Right renal cortex interstitium (tissue), 3 donors: ENCODE measurements around the gene SPRED3. TPM values are rescaled to one million over a fixed set of nuclear protein-coding genes. Genes with fewer than 3 reads are reported as not detected.
"Not testable (repeated sequence)": the region's sequence is repeated elsewhere in the genome, so short reads cannot be mapped to it uniquely, and the experiment has no call there.

Source experiments
- DNase-seq, 3 donors: peaks; one replicate each; pipeline ENCODE4 v3.0.0-alpha.2; 2013; ENCODE audit warnings: low read depth in 3 of 3, low spot score in 2 of 3
- polyA plus RNA-seq, 3 donors: library from polyadenylated mRNA; unstranded; fragments of 120-200 nt; gene quantifications; one replicate each; pipeline ENCODE4 v1.2.1, GENCODE V29; 2013; ENCODE audit not compliant: insufficient read length in 3 of 3

The SPRED3 gene, protein sequence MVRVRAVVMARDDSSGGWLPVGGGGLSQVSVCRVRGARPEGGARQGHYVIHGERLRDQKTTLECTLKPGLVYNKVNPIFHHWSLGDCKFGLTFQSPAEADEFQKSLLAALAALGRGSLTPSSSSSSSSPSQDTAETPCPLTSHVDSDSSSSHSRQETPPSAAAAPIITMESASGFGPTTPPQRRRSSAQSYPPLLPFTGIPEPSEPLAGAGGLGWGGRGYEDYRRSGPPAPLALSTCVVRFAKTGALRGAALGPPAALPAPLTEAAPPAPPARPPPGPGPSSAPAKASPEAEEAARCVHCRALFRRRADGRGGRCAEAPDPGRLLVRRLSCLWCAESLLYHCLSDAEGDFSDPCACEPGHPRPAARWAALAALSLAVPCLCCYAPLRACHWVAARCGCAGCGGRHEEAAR
- 1 to 10 TPM; 1.1 TPM for polyA plus RNA-seq

DNA sequence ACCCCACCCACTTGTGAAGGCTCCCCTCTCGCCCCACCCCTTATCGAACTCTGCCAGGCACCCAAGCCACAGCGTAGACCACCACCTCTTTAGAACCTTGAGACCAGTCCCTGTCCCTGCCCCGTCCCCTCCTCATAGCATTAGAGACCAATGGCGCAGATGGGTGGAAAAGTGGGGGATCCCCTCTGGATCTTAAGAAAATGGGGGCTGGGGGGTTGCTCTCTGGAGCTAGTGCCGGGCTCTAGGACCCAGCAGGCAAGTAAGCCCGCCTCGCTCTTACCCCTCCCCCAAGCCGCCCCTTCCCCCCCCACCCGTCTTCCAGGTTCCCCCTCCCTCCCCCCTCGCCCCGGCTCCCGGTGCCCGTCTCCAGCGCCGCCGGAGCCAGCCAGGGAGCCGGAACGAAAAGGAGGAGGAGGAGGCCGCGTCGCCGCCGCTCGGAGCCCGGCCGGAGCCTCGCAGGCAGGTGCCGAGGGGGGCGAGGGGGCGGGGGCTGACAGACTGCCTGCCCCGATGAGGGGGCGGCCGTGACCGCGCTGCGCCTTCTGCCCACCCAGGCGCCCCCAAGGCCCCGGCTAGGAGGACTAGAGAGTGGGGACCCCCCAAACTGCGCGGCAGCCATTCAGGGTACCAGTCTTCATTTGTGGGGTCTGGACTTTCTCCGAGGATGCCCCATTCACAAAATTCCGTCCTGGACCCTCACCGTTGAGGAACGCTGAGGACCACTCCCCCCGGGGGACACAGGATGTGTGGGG, at the start of gene SPRED3:
Gene SPRED3, plus strand, starts transcription at position 349 of the 752 bp plus-strand sequence. CDS start 1,606 bp downstream, outside the sequence.
- no peak for DNase-seq

DNA sequence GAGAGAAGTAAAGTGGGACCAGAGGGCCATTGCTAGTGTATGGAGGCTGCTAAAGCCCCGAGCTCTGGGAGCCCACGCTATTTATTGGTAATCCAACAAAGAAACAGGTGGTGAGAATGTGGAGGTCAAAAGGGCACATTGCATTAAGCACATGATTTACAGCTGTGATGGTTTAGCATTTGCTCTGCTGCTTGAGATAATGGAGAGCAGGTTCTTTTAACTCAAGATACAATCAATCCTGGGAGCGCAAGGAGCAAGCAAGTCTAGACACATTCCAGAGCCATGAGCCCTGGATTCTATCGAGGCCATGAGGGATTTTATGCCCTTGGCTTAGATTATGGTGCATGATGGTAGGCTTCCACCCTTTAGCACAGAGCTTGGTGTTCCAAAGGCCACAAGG, 49.5 kb upstream of the SPRED3 start:
- not testable (repeated sequence) for DNase-seq

DNA sequence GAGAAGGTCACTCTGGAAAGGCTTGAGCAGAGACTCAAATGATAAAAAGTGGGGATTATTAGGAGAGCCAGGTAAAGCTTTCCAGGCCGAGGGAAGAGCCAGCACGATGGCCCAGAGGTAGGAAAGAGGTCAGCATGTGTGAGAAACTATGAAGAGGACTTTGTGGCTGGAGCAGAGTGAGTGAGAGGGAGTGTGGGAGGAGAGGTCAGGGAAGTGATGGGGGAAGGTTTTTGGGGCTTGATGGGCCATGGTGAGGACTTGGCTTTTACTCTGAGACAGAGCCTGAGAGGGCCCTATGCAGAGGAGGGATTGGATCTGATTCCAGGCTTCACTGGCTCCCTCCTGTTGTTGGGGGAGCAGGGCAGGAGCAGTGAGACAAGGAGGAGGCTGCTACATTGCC, 47.6 kb upstream of the SPRED3 start:
- DNase-seq = no peak

DNA sequence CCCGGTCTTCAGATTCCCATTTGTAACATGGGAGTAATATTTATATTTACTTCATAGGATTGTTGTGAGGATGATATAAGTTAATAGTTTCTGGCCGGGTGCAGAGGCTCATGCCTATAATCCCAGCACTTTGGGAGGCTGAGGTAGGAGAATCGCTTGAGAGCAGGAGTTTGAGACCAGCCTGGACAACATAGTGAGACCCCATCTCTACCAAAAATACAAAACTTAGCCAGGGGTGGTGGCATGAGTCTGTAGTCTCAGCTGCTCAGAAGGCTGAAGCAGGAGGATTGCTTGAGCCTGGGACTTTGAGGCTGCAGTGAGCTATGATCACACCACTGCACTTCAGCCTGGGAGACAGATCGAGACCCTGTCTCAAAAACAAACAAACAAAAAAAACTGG, 41.7 kb upstream of the SPRED3 start:
- no peak for DNase-seq

DNA sequence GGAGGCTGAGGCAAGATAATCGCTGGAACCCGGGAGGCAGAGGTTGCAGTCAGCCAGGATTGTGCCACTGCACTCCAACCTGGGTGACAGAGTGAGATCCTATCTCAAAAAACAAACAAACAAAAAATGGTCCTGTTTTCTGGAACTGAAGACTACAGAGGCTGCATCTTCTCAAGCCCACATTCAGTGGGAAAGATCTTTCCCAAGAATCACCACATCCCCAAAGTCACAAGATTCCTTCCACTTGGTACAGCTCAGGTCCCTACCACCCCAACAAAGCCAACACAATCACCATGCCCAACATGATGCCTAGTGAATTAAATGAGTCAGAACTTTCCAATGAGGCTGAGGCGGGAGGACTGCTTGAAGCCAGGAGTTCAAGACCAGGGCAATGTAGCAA, 37.6 kb upstream of the SPRED3 start:
- no peak for DNase-seq

GRCh38 chr19:38351865-38352395, 36.6 kb upstream of the SPRED3 start:
- DNase-seq = no peak

DNA sequence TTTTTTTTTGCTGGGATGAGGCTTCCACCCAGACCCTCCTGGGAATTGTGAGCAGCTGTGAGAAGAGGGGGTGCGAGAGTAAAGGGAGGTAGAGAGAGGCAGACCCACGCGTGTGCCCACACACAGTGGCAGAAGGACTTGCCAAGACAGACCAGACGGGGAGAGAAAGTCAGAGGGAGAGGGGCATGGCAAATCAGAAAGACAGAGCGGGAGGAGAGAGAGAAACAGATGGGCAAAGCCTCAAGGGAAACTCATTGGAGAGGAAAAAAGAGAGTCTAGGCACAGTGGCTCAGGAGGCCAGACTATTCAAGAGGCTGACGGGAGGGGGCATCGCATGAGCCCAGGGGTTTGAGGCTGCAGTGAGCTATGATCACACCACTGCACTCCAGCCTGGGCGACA, 35.9 kb upstream of the SPRED3 start:
- DNase-seq = no peak

- no peak for DNase-seq
Observed at GRCh38 chr19:38355728-38356725, 32.5 kb upstream of the SPRED3 start.

GRCh38 chr19:38358071-38358470, 30.4 kb upstream of the SPRED3 start:
- no peak for DNase-seq

DNA sequence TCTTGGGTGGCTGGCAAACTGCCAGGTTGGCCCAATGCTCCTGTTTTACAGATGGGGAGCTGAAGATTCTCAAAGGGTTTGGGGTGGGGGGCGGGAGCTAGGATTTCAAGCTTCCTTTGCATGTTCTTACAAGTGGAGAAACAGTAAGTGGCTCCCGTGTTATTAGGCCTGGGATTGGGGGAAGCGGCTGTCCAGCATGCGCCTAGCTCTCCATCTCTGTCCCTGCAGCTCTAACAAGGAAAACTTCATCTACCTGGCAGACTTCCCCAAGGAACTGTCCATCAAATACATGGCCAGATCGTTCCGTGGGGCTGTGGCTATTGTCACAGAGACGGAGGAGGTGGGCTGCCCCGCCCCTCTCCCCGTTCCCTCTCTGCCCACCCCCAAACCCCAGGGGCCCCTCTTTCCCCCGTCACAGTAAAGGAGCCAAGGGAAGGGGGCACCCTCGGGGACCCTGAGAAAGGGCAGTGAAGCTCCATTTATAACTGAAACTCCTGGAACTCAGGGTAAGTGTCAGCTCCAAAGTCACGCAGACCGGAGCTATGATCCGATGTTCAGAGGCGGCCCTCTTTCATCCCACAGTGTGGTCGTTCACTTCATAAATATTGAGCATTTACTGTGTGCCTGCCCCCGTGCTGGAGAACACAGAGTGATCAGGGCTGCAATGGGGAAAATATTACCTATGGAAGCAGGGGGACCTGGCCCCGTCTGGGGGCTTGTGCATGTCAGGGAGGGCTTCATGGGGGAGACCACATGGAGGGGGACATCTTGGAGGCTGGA, 29.1 kb upstream of the SPRED3 start:
- DNase-seq = no peak

DNA sequence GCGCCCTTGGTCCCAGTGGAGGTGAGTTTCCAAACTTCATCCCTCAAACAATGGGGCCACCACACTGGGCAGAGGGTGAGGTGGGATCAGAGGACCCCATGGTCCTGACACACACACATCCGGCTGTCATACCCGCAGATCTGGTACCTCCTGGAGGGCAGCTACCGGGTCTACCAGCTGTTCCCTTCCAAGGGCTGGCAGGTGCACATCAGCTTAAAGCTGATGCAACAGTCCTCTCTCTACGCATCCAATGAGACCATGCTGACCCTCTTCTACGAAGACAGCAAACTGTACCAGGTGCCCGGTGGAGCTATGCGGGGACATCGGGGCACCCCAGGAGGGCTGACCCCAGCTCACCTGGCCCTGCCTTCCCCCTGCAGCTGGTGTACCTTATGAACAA, 28.1 kb upstream of the SPRED3 start:
- no peak for DNase-seq

DNA sequence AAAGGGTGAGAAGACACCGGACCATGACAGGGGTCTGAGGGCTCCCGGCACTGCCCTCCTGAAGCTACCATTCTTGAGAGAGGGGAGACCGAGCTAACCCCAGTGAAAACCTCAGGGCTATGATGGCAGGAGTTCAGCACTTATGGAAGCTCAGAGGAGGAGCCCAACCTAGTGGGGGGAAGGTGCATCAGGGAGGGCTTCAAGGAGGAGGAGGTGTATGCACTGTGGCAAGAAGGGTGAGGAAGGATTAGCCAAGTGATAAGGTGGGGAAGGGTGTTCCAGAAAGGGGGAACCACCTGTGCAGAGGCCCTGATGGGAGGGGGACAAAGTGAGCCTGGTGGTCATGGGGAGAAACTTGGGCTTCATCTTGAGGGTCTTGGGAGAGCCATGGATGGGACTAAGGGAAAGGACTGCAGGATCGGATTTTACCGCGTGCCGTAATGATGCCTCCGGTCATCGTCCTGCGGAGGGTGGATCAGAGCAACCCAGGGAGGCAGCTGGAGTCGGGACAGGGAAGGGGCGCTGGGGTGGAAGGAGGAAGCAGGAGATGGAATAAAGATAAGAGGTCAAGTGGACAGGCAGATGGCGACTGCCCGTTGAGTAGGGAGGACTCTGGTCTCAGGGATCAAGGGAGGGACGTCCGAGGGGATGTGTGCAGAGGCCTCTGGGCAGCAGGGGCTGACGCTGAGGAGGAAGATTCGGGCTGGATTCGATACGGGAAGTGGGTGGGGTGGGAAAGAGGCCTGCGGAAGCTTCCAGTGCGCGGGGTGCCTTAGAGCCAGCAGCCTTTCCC, 27.5 kb upstream of the SPRED3 start:
- DNase-seq = no peak

- peak; percentile 47 to 76 (median 57) for DNase-seq
Observed at GRCh38 chr19:38361633-38362075, 26.8 kb upstream of the SPRED3 start.

DNA sequence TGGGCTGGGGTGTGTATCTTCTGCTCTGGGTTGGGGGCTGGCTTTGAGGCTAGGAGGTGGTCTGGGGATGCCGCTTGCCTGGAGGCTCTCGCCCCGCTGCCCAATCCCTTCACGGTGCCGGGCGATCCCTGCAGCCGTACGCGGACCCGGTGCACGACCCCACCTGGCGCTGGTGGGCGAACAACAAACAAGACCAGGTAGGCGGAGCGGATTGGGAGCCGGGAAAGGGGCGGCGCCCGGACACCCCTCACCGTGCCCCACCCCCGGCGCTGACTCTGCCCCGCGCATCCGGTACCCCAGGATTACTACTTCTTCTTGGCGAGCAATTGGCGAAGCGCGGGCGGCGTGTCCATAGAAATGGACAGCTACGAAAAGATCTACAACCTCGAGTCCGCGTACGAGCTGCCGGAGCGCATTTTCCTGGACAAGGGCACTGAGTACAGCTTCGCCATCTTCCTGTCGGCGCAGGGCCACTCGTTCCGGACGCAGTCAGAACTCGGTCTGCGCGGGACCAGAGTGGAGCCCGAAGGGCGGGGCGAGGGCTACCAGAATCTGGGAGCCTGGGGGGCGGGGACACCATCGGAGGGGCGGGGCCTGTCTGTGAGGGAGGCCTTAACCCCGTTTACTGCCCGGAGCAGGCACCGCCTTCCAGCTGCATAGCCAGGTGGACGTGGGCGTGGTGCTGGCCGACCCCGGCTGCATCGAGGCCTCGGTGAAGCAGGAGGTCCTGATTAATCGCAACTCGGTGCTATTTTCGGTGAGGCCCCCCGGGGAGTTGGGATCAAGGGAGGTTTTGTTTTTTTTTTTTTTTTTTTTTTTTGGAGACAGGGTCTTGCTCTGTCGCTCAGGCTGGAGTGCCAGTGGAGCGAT, 26.2 kb upstream of the SPRED3 start:
- peak in 1 of 3 donors; percentile 38 for DNase-seq

DNA sequence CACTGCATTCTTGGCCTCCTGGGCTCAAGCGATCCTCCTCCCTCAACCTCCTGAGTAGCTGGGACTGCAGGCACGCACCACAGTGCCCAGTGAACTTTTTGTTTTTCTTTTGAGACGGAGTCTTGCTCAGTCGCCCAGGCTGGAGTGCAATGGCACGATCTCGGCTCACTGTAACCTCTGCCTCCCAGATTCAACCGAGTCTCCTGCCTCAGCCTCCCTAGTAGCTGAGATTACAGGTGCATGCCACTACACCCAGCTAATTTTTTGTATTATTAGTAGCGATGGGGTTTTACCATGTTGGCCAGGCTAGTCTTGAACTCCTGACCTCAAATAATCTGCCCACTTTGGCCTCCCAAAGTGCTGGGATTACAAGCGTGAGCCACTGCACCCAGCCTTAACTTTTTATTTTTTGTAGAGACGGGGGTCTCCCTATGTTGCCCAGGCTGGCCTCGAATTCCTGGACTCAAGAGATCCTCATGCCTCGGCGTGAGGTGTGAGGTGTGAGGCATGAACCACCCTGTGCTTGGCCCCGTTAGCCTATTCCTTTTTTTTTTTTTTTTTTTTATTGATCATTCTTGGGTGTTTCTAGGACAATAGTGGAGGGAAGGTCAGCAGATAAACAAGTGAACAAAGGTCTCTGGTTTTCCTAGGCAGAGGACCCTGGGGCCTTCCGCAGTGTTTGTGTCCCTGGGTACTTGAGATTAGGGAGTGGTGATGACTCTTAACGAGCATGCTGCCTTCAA, 25.4 kb upstream of the SPRED3 start:
- DNase-seq = not testable (repeated sequence)

DNA sequence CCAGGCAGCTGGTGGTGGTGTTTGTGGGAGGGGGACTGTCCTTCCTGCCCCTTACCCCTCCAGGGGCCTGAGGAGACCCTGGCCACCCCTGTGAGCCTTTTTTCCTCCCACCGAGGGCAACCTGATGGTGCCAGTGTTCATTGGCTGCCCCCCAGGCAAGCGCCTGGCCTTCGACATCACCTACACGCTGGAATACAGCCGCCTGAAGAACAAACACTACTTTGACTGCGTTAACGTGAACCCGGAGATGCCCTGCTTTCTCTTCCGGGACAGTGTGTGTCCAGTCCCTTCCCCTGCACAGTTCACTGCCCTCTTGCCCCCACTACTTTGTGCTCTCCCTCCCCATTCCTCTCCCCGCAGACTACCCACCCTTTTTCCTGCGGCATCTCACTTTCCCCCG, 21.5 kb upstream of the SPRED3 start:
- no peak for DNase-seq

GRCh38 chr19:38369584-38369983, 18.9 kb upstream of the SPRED3 start:
- no peak for DNase-seq
